Stomach (tissue), 4 donors: ENCODE measurements around the gene PKD1.

ENCODE experiments used
- POLR2A ChIP-seq, 4 donors: fragments of 450-650 bp; IDR thresholded peaks; one replicate each; pipeline ENCODE4 v1.6.1; 2016; ENCODE audit warnings: antibody characterized with exemption in 4 of 4, control low read depth in 2 of 4, mild to moderate bottlenecking in 1 of 4, moderate library complexity in 1 of 4
- TF ChIP-seq, protein P1 (sequence below), 7 experiments: fragments of 450-650 bp in 4 of 7; fragments of 200-600 bp in 3 of 7; sonication (generic) in 3 of 7; IDR thresholded peaks; one replicate each; pipeline ENCODE4 v1.5.1; 2016 to 2019; ENCODE audit warnings: antibody characterized with exemption in 7 of 7, control low read depth in 2 of 7, mild to moderate bottlenecking in 1 of 7

DNA sequence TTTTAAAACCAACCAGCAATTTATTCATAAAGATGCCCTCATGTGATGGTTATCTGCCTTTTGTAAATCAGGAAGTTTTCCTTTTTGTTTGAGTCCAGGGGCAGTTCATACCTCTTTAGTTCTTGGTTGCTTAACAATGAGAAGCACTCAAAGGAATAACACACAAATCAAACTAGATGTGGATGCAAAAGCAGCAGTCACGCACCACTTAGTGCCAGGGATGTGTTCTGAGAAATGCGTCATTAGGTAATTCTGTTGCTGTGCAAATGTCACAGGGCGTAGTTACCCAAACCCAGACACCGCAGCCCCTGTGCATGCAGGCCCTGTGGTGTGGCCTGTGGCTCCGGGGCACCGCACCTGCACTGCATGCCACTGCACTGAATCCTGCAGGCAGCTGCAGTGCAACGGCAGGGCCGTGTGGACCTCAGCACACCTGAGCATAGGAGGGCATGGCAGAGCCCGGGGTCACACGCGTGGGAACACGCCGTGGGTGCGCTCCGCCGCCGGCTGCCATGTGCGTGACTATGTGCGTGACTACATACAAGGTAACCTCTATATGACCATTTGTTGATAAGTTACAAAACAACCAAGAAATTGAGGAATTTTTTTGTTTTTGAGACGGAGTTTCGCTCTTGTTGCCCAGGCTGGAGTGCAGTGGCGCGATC is 39.6 kb downstream of the PKD1 start:
- TF ChIP-seq, protein P1, sequence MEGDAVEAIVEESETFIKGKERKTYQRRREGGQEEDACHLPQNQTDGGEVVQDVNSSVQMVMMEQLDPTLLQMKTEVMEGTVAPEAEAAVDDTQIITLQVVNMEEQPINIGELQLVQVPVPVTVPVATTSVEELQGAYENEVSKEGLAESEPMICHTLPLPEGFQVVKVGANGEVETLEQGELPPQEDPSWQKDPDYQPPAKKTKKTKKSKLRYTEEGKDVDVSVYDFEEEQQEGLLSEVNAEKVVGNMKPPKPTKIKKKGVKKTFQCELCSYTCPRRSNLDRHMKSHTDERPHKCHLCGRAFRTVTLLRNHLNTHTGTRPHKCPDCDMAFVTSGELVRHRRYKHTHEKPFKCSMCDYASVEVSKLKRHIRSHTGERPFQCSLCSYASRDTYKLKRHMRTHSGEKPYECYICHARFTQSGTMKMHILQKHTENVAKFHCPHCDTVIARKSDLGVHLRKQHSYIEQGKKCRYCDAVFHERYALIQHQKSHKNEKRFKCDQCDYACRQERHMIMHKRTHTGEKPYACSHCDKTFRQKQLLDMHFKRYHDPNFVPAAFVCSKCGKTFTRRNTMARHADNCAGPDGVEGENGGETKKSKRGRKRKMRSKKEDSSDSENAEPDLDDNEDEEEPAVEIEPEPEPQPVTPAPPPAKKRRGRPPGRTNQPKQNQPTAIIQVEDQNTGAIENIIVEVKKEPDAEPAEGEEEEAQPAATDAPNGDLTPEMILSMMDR (IDR thresholded peaks at IDR 0.05) = no peak
- TF ChIP-seq POLR2A (IDR thresholded peaks at IDR 0.05) = no peak
